Cardiac fibroblast (primary cell): Measurements from ENCODE around the gene CCDC77.
A peak's percentile ranks its signal among the peaks of the same experiment; 100 is the strongest.

Source experiments
- DNase-seq, 2 donors: peaks; one replicate each; pipeline versions ENCODE4 v3.0.0 to v3.0.0-alpha.2; 2010; ENCODE audit warnings: low read depth in 2 of 2
- H3K4me3 ChIP-seq, 2 donors: replicated peaks in 1 of 2; 1 replicate in 1 of 2; 2 replicates in 1 of 2; pipeline ENCODE4 v1.5.1; 2011; ENCODE audit warnings: low read depth in 2 of 2, low read length in 2 of 2, mild to moderate bottlenecking in 2 of 2, moderate library complexity in 1 of 2
- TF ChIP-seq, protein P1 (sequence below): IDR thresholded peaks from one replicate; pipeline ENCODE4 v1.5.1; 2011; ENCODE audit warnings: low read depth, mild to moderate bottlenecking, low read length, inconsistent platforms

The CCDC77 gene

DNA sequence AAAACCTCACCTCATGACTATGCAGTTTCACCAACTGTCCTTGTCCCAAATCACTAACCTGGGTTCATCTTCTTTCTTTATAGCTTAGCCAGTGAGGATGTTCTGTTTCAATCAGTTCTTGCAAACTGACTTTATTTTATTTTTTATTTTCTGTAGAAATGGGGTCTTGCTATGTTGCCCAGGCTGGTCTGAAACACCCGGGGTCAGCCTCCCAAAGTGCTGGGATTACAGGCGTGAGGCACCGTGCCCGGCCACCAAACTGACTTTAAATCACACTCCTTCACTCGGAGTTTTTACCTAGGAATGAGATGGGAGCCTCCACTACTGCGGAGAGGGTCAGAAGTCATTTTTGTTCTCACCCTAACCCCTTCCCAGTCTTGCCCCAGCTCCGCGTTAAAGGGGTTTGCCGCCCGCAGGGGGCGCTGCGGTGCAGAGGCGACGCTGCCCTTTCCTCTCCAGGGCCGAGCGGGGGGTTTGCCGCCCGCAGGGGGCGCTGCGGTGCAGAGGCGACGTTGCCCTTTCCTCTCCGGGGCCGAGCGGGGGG, 51.3 kb downstream of the CCDC77 start:
- no peak for DNase-seq
- no peak overlapping the region for H3K4me3 ChIP-seq
- TF ChIP-seq, protein P1, sequence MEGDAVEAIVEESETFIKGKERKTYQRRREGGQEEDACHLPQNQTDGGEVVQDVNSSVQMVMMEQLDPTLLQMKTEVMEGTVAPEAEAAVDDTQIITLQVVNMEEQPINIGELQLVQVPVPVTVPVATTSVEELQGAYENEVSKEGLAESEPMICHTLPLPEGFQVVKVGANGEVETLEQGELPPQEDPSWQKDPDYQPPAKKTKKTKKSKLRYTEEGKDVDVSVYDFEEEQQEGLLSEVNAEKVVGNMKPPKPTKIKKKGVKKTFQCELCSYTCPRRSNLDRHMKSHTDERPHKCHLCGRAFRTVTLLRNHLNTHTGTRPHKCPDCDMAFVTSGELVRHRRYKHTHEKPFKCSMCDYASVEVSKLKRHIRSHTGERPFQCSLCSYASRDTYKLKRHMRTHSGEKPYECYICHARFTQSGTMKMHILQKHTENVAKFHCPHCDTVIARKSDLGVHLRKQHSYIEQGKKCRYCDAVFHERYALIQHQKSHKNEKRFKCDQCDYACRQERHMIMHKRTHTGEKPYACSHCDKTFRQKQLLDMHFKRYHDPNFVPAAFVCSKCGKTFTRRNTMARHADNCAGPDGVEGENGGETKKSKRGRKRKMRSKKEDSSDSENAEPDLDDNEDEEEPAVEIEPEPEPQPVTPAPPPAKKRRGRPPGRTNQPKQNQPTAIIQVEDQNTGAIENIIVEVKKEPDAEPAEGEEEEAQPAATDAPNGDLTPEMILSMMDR = no peak

DNA sequence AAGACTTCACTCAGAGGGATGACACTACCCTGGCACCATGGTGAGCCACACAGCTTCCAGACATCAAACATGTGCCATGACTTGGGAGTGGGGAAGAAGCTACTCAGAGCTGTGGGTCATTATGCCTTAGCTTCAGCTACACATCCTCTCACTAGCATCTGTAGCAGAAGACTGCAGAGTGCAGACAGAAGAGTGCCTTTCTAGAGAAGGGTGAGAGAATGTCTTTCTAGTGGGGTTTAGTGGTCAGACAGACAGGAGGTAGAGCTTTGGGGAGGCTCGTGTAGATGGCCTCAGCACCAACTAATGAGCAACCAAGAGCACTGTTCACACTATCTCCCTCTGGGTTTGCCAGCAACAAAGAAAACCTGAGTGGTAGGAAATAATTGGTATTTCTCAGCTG, 53.4 kb downstream of the CCDC77 start:
- DNase-seq = no peak
- no peak overlapping the region for H3K4me3 ChIP-seq
- TF ChIP-seq, protein P1 = no peak

DNA sequence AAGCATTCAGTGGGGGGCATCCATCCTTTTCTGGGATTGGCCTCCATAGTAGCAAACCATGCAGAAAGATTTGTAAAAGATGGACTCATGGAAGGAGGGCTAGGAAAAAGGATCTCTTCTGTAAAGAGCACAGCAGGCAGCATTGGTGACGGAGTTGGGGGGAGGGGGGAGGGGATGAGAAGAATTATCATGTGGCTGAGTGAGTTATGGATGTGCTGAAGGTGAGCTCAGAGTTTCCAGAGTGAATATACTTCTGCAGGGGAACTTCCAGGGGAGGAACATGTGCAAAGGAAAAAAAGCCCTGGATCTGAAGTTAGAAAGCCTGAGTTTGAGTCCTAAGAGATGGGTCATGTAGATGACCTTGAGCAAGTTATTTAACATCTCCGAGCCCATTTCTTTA, 54.4 kb downstream of the CCDC77 start:
- TF ChIP-seq, protein P1 = no peak
- H3K4me3 ChIP-seq = no peak overlapping the region
- DNase-seq = no peak

DNA sequence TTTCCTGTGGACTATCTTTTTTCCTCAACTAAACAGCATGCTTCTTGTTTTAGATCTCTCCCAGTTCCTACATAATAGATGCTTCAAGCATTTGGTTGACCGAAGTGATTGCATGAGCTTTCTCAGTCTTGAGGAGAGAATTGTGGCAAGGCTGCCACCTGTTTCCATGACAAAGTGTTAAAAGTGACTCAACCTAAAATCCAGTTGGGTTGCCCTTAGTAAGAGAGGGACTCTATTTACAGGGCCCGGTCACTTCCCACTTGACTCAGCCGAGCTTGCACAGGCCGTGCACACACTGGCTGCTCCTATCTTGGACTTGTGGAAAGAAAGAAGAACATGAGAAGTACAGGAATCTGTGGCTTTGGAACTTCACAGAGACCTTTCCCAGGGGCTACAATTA, 56.2 kb downstream of the CCDC77 start:
- no peak for DNase-seq
- no peak overlapping the region for H3K4me3 ChIP-seq
- TF ChIP-seq, protein P1 = no peak

DNA sequence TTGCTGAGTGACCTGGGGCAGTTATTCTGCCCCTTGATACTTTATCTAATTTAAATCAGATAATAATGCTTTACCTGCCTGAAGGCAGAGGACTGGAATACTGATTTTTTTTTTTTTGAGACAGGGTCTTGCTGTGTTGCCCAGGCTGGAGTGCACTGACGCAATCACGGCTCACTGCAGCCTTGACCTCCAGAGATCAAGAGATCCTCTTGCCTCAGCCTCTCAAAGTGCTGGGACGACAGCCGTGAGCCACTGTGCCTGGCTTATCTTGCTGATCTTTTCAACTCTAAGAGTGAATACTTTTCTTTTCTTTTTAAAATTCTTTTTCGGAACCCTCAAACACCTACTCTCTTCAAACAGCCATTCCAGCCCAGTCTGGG, 57.6 kb downstream of the CCDC77 start:
- TF ChIP-seq, protein P1 = no peak
- H3K4me3 ChIP-seq = no peak overlapping the region
- DNase-seq = no peak

DNA sequence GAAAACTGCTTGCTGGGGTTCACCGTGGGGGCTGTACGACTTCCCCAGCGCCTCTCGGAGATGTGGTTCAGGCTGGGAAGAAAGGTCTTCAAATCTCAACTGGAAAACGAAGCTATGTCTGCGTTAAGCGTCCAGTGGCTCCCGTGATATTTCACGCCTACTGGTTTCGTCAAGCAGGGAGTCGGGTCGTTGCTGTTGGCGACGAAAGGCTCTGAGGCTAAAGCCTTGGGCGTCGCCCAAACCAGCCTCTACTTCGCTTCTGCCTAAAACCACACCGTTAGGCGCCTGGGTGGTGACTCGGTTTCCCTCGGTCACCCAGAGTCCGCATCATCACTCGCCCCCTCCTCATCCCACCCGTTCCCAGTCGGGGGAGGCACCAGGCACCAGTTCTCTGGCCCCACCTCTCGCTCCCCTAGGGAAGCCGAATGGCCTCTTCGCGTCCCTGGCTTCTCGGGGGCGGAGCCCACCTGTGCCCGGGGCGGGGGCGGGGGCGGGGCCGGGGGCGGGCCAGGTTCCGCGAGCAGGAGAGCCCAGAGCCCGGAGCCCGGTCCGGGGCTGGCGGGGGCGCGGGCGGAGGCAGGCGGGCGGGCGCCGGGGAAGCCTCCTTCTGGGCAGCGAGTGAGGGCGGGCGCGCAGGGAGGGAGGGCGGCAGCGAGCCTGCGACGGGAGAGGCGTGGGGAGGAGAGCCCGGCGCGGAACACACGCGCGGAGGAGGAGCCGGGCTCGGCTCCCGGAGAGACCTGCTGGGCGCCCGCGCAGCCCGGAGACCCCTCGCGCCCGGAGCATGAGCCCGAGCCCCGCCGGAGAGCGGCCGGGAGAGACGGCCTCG, 58.2 kb downstream of the CCDC77 start, which contains the start of gene B4GALNT3:
B4GALNT3 (plus strand) TSS at position 510 of the 829 bp plus-strand sequence. CDS start 438 bp downstream, outside the sequence.
- TF ChIP-seq, protein P1 = no peak
- peak within 1 kb of the TSS; percentile 34 to 38 for H3K4me3 ChIP-seq
- peak in 1 of 2 donors; percentile 14 for DNase-seq
